Stimulated activated CD8-positive, alpha-beta memory T cell treated with anti-CD3 and anti-CD28 coated beads, Interleukin-4, amount 100 ng/mL, for 24 hours (primary cell): ENCODE measurements around the gene DIDO1.

Experiments
- DNase-seq: peaks from one replicate; pipeline ENCODE4 v3.0.0-alpha.2; 2020; ENCODE audit warnings: low read depth

DIDO1 gene

GRCh38 chr20:62926229-62927127 is at the start of gene DIDO1:
Gene DIDO1, minus strand, starts transcription at chr20:62926505.
- peak; percentile 85 for DNase-seq

- no peak for DNase-seq
Measured at GRCh38 chr20:62975251-62975760, 49.0 kb upstream of the DIDO1 start.

GRCh38 chr20:62972845-62973745 is 46.8 kb upstream of the DIDO1 start:
- DNase-seq, result no peak

GRCh38 chr20:62971950-62972844 is 45.9 kb upstream of the DIDO1 start:
- DNase-seq, result peak; percentile 78

GRCh38 chr20:62971211-62971949 is 45.1 kb upstream of the DIDO1 start:
- no peak for DNase-seq

DNA sequence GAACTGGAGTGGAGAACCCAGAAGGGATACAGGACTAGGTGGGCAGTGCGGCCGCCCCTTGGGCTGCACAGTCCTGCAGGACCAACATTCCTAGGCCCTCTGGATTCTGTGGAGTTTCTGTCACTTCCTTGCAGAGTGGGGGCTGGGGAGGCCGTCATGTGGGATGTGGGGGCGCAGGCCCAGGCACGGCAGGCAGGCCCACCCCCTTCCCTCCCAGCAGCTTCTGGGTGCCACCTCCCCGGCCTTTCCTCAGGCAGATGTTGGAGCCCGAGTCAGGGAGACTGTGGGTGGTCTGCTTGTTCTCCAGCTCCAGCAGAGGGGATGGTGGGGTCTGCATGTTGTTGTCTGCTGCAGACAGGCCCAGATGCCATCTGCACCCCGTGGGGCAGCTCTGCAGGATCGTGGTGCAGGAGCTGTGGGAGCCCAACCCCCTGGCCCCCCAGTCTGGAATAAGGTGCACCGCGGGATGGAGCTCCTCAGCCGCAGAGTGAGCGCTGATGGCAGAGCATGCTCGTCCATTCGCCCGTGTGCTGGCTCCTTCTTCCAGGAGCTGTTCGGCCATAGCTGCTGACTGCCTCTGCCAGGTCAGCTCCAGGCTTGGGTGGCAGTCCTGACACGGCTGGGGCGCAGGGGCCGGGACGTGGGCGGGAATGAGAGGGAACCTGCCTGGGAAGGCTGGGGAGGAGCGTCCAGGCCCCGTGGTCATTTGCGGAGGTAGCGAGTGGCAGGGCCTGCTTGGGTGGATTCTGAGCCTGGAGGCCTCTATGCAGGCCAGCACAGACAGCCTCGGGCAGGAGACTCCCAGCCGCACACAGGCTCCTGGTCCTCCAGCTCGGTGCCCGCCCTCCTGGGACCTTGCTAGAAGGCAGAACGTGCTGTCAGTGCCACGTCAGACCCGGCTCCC is 44.3 kb upstream of the DIDO1 start:
- no peak for DNase-seq

DNA sequence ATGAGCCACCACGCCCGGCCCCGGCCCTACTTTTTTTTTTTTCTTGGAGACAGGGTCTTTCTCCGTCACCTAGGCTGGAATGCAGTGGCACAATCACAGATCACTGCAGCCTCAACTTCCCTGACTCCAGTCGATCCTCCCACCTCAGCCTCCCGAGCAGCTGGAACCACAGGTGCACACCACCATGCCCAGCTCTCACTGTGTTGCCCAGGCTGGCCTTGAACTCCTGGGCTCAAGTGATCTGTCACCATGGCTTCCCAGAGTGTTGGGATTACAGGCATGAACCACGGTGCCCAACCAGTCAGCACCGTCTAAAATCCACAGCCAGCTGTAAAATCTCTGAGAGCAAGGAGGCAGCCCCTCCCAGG is 43.6 kb upstream of the DIDO1 start:
- no peak for DNase-seq

DNA sequence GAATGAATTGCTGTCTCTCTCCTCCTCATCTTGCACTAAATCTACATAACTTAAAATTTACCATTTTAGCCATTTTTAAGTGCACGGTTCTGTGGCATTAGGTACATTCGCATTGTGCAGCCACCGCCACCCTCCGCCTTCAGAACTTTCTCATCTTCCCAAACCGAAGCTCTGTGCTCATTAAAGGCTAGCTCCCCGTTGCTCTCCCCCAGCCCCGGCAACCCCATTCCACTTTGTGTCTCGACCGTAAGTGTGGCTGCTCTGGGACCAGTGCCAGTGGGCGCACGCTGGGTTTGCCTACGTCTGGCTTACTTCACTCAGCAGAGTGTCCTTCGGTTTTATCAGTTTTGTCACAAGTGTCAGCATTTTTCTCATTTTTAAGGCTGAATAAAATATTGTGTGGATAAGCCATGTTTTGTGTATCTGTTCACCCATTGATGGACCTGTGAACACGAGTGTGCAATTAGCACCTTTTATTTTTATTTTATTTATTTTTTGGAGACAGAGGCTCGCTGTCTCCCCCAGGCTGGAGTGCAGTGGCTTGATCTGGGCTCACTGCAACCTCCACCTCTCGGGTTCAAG is 43.0 kb upstream of the DIDO1 start:
- no peak for DNase-seq

- DNase-seq, result no peak
Measured at GRCh38 chr20:62968378-62969178, 42.3 kb upstream of the DIDO1 start.

DNA sequence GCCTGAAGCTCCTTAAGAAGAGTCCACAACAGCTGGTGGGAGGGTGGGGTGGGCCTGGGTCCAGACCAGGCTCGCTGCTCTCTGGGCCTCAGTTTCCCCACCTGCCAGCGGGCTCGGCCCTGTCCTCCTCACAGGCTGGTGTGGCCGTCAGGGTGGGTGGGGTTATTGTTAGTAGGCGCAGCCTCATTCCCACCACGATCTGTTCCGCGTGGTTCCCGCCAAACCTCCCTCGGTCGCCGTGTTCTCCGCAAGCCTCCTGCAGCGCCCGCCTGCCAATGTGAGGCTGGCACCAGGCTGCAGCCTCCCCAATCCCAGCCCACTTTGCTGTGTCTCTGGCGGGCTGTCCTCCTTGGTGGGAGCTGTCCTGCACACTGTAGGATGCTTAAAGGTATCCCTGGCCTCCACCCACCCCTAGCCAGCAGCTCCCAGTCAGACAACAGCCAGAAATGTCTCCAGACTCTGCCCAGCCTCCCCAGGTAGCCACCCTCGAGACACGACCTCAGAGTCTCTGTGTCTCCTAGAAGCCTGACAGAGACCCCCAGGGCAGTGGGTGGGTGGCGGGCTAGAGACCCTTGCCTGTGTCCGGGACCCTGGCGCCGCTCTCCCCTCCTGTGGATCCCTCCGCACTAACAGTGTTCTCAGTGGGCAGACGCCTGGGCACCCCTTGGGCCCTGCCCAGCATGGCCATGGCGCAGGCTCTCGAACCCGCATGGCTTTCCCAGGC is 41.5 kb upstream of the DIDO1 start:
- DNase-seq, result no peak

DNA sequence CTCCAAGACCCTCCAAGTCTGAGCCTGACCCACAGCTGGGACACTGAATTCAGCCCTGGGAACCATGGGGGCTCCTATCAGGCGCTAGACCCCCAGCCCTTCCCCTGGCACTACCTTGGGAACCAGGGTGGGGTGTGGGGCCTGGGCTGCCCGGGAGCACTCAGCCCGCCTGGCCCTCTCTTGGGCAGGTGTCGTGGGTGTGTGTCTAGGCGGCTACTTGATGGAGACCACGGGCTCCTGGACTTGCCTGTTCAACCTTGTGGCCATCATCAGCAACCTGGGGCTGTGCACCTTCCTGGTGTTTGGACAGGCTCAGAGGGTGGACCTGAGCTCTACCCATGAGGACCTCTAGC is 40.8 kb upstream of the DIDO1 start:
- no peak for DNase-seq

GRCh38 chr20:62966212-62967148 is 40.2 kb upstream of the DIDO1 start:
- DNase-seq, result no peak

- no peak for DNase-seq
Measured at GRCh38 chr20:62965363-62965771, 39.1 kb upstream of the DIDO1 start.

- DNase-seq, result no peak
Measured at GRCh38 chr20:62964700-62965099, 38.4 kb upstream of the DIDO1 start.

DNA sequence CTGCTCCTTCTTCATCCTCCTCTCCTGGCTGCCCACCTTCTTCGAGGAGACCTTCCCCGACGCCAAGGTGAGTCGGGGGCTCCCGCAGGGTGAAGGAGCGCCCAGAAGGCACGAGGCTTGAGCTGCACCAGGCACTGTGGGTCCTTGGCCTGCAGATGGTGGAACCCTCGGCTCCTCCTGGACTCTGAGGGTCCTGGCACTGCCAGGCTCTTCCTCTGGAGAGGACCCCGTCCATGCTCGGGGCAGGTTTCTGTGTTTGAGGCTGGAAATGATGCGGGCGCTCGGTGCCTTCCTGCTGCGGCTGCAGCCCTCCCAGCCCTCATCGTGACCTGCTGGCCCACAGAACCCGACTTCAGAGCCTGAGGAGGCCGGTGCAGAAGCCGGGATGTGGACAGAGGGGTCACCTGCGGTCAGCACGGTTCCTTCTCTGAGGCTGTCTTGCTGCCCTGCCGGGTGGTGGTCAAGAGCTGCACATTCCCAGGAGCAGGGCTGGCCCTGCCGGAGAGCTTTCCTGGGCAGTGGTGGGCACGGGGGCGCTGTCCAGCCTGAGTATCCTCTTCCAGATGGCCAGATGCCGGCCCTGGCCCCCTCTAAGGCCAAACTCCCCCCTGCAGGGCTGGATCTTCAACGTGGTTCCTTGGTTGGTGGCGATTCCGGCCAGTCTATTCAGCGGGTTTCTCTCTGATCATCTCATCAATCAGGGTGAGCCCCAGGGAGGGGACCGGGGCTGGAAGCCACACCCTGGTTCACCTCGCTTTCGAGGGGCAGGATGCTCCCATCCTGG is 37.5 kb upstream of the DIDO1 start:
- DNase-seq, result no peak
